Neuronal stem cell (in vitro differentiated cells): Measurements from ENCODE around the gene SIN3A. TPM values are rescaled to one million over a fixed set of nuclear protein-coding genes. Genes with fewer than 3 reads are reported as not detected.
"Not testable (repeated sequence)": the region's sequence is repeated elsewhere in the genome, so short reads cannot be mapped to it uniquely, and the experiment has no call there.

ENCODE experiments used
- DNase-seq: peaks from one replicate; pipeline ENCODE4 v3.0.0-alpha.2; 2013; ENCODE audit warnings: low spot score
- H2AFZ ChIP-seq: one replicate; pipeline ENCODE4 v1.6.1; 2013; ENCODE audit warnings: mild to moderate bottlenecking, low read length, inconsistent platforms
- H2AK5ac ChIP-seq: 2 replicates; pipeline ENCODE4 v1.6.1; 2013; ENCODE audit warnings: low read depth, mild to moderate bottlenecking, inconsistent platforms, low read length, moderate library complexity, mixed read lengths
- H2BK120ac ChIP-seq: 2 replicates; pipeline ENCODE4 v1.6.1; 2013; ENCODE audit warnings: low read depth, mild to moderate bottlenecking, inconsistent platforms, low read length, moderate library complexity, mixed read lengths
- H2BK12ac ChIP-seq: one replicate; pipeline ENCODE4 v1.6.1; 2013; ENCODE audit warnings: low read length, inconsistent platforms
- H2BK15ac ChIP-seq: 2 replicates; pipeline ENCODE4 v1.6.1; 2013; ENCODE audit warnings: mild to moderate bottlenecking, low read length, inconsistent platforms, mixed read lengths
- H2BK5ac ChIP-seq: one replicate; pipeline ENCODE4 v1.6.1; 2013; ENCODE audit warnings: inconsistent platforms, mild to moderate bottlenecking, low read length, moderate library complexity
- H3K14ac ChIP-seq: one replicate; pipeline ENCODE4 v1.6.1; 2013; ENCODE audit warnings: low read length, inconsistent platforms
- H3K18ac ChIP-seq: 2 replicates; pipeline ENCODE4 v1.6.1; 2013; ENCODE audit warnings: low read length, inconsistent platforms
- H3K23ac ChIP-seq: 2 replicates; pipeline ENCODE4 v1.6.1; 2013; ENCODE audit warnings: low read depth, mild to moderate bottlenecking, mixed read lengths, low read length, inconsistent platforms; ENCODE audit not compliant: poor library complexity
- H3K27ac ChIP-seq: replicated peaks from 3 replicates; pipeline ENCODE4 v1.5.1; 2013; ENCODE audit warnings: low read length, inconsistent platforms
- H3K27me3 ChIP-seq, 3 experiments: 2 replicates each; pipeline ENCODE4 v1.6.1; 2013; ENCODE audit warnings: low read length in 3 of 3, mild to moderate bottlenecking in 2 of 3, inconsistent platforms in 1 of 3, low read depth in 1 of 3, mixed read lengths in 1 of 3, moderate library complexity in 1 of 3; ENCODE audit not compliant: control insufficient read depth in 3 of 3, insufficient read depth in 3 of 3
- H3K36me3 ChIP-seq, 2 donors: replicated peaks in 1 of 2; 2 replicates each; pipeline ENCODE4 v1.6.1; 2013; ENCODE audit warnings: low read length in 2 of 2; ENCODE audit not compliant: control insufficient read depth in 2 of 2, insufficient read depth in 2 of 2
- H3K4ac ChIP-seq: 2 replicates; pipeline ENCODE4 v1.6.1; 2013; ENCODE audit warnings: inconsistent platforms, mild to moderate bottlenecking, low read length, moderate library complexity
- H3K4me1 ChIP-seq, 2 donors: 1 replicate in 1 of 2; 2 replicates in 1 of 2; pipeline ENCODE4 v1.6.1; 2013; ENCODE audit warnings: low read length in 2 of 2, low read depth in 1 of 2; ENCODE audit not compliant: control insufficient read depth in 2 of 2, insufficient read depth in 1 of 2
- H3K4me2 ChIP-seq: one replicate; pipeline ENCODE4 v1.6.1; 2013; ENCODE audit warnings: mild to moderate bottlenecking, low read length, inconsistent platforms; ENCODE audit not compliant: insufficient read depth, poor library complexity, severe bottlenecking
- H3K4me3 ChIP-seq, 2 donors: 2 replicates each; pipeline ENCODE4 v1.5.1; 2013; ENCODE audit warnings: low read length in 2 of 2, mild to moderate bottlenecking in 2 of 2, inconsistent platforms in 1 of 2, moderate library complexity in 1 of 2
- H3K79me1 ChIP-seq: one replicate; pipeline ENCODE4 v1.6.1; 2013; ENCODE audit warnings: low read depth, mild to moderate bottlenecking, inconsistent platforms, low read length, moderate library complexity
- H3K9ac ChIP-seq: one replicate; pipeline ENCODE4 v1.6.1; 2013; ENCODE audit warnings: mild to moderate bottlenecking, low read depth, low read length, inconsistent platforms; ENCODE audit not compliant: poor library complexity
- H3K9me3 ChIP-seq, 2 donors: replicated peaks in 1 of 2; 2 replicates each; pipeline versions ENCODE3 to v1.6.1; 2013; ENCODE audit warnings: low read length in 2 of 2, mild to moderate bottlenecking in 2 of 2, inconsistent platforms in 1 of 2, low read depth in 1 of 2, mixed read lengths in 1 of 2, moderate library complexity in 1 of 2; ENCODE audit not compliant: control insufficient read depth in 2 of 2, insufficient read depth in 1 of 2
- H4K8ac ChIP-seq: one replicate; pipeline ENCODE4 v1.6.1; 2013; ENCODE audit warnings: low read depth, mild to moderate bottlenecking, inconsistent platforms, low read length, moderate library complexity
- H4K91ac ChIP-seq: one replicate; pipeline ENCODE4 v1.6.1; 2013; ENCODE audit warnings: low read length, low read depth, mild to moderate bottlenecking, inconsistent platforms; ENCODE audit not compliant: poor library complexity
- WGBS, 2 donors: extraction: QIAGEN DNeasy Blood & Tissue Kit; methylation state at CpG; one replicate each; pipeline ENCODE4 v1.1.7; 2013; ENCODE audit warnings: missing lambda C conversion rate in 2 of 2, mixed read lengths in 1 of 2; ENCODE audit not compliant: insufficient read length in 2 of 2, insufficient replicate concordance in 1 of 2; ENCODE audit errors: extremely low coverage in 2 of 2; 5-methylcytosine and 5-hydroxymethylcytosine counted together
- polyA plus RNA-seq, 2 experiments: library from polyadenylated mRNA; stranded (reverse); fragments of 200-250 nt; gene quantifications; one replicate each; pipeline ENCODE4 v1.2.3, GENCODE V29; 2013

The SIN3A gene
- 42.9 TPM for polyA plus RNA-seq (2013, experiment 1 of 2)
- 43.4 TPM for polyA plus RNA-seq (2013, experiment 2 of 2)

- peak within 1 kb of the TSS; percentile 93 for H2AK5ac ChIP-seq
- H4K8ac ChIP-seq, result peak within 1 kb of the TSS; percentile 58
- peak within 1 kb of the TSS; percentile 65 to 93 for H3K4me3 ChIP-seq
- H2AFZ ChIP-seq, result peak within 1 kb of the TSS; percentile 87
- H3K14ac ChIP-seq, result peak within 1 kb of the TSS; percentile 97
- peak within 1 kb of the TSS; percentile 98 for H3K27ac ChIP-seq
- peak within 1 kb of the TSS; percentile 100 for H3K9ac ChIP-seq
- H3K36me3 ChIP-seq, result peaks cover 1 to 12% of the 10 kb centered on the region in 2 donors
- peak within 1 kb of the TSS; percentile 97 for H2BK120ac ChIP-seq
- peak within 1 kb of the TSS; percentile 98 for H2BK5ac ChIP-seq
- peak within 1 kb of the TSS; percentile 100 for H3K18ac ChIP-seq
- H3K9me3 ChIP-seq, result no peaks in the 10 kb centered on the region
- H2BK12ac ChIP-seq, result peak within 1 kb of the TSS; percentile 92
- peaks cover 0 to 1% (median 0%) of the 10 kb centered on the region in 3 experiments for H3K27me3 ChIP-seq
- no CpG with 5 or more reads among the region's 39 CpGs for WGBS, 2 donors
- H3K23ac ChIP-seq, result peak within 1 kb of the TSS; percentile 98
- peak within 1 kb of the TSS; percentile 96 for H3K4ac ChIP-seq
- DNase-seq, result peak; percentile 100
- H4K91ac ChIP-seq, result no peak within 1 kb of the TSS
- H3K79me1 ChIP-seq, result peaks cover 12% of the 10 kb centered on the region
- no peak within 1 kb of the TSS for H2BK15ac ChIP-seq
- H3K4me2 ChIP-seq, result peak within 1 kb of the TSS; percentile 89
- H3K4me1 ChIP-seq, result peaks cover 5 to 8% of the 10 kb centered on the region in 2 donors
These were observed at the start of gene SIN3A for GRCh38 chr15:75451674-75452363. SIN3A (minus strand) TSS chr15:75451690; CDS start chr15:75430375, 21,315 bp downstream.

DNA sequence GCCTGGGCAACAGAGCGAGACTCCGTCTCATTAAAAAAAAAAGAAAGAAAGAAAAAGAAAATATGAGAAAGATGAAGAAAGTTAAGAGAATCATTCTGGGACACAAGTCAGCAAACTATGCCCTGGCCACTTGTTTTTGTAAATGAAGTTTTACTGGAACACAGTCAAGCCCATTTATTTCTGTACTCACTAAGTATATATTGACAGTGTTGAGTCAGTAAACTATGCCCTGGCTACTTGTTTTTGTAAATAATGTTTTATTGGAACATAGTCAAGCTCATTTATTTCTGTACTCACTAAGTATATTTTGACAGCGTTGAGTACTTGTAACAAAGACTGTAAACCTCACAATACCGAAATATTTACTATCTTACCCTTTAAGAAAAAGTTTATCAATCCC lies 42.2 kb upstream of the SIN3A start:
- H3K4me1 ChIP-seq, result no peaks in the 10 kb centered on the region
- no peak overlapping the region for H3K4ac ChIP-seq
- no peak overlapping the region for H2BK15ac ChIP-seq
- no peaks in the 10 kb centered on the region for H3K79me1 ChIP-seq
- H3K18ac ChIP-seq, result no peak overlapping the region
- H4K91ac ChIP-seq, result no peak overlapping the region
- no peak for DNase-seq
- H2AK5ac ChIP-seq, result no peak overlapping the region
- no peak overlapping the region for H3K4me2 ChIP-seq
- H3K23ac ChIP-seq, result no peak overlapping the region
- no peak overlapping the region for H2BK120ac ChIP-seq
- peaks cover 0 to 88% of the 10 kb centered on the region in 2 donors for H3K36me3 ChIP-seq
- H3K9ac ChIP-seq, result no peak overlapping the region
- H3K9me3 ChIP-seq, result peaks cover 0 to 3% of the 10 kb centered on the region in 2 donors
- H3K14ac ChIP-seq, result no peak overlapping the region
- H2BK5ac ChIP-seq, result no peak overlapping the region
- no peak overlapping the region for H3K4me3 ChIP-seq
- WGBS, 2 donors, result no CpG with 5 or more reads among the region's 4 CpGs
- no peak overlapping the region for H4K8ac ChIP-seq
- no peak overlapping the region for H2BK12ac ChIP-seq
- no peaks in the 10 kb centered on the region for H3K27me3 ChIP-seq
- H3K27ac ChIP-seq, result no peak overlapping the region
- H2AFZ ChIP-seq, result no peak overlapping the region

DNA sequence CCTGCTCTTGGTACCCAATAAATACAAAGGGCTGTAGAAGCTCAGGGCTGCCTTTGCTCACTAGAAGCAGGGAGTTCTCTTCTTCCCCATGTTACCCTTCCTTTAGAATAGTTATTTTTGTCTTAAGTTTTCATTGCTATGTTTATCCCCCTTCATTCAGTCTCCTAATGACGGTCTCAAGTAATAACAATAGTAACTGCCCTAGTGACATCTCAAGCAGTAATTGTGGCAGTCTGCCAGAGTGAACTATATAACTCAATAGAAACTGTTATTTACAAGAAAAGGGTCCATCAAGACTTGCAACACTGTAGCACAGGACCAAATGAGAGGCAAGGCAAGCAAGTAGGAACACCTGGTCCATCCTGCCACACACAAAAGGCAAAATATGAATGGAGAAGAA lies 32.5 kb upstream of the SIN3A start:
- Histone ChIP-seq H3K4me1 (no peaks in the 10 kb centered on the region), H2AK5ac (no peak overlapping the region), H3K9me3 (peaks cover 0 to 23% of the 10 kb centered on the region in 2 donors), H3K27ac (no peak overlapping the region), H3K9ac (no peak overlapping the region), H3K79me1 (no peaks in the 10 kb centered on the region), H2BK15ac (no peak overlapping the region), H2BK5ac (no peak overlapping the region), H3K14ac (no peak overlapping the region), H2AFZ (no peak overlapping the region), H2BK120ac (no peak overlapping the region), H4K91ac (no peak overlapping the region), H3K4me2 (no peak overlapping the region), H3K27me3 (no peaks in the 10 kb centered on the region), H3K4ac (no peak overlapping the region), H2BK12ac (no peak overlapping the region), H3K18ac (no peak overlapping the region), H3K4me3 (no peak overlapping the region), H3K36me3 (peaks cover 6 to 62% of the 10 kb centered on the region in 2 donors), H3K23ac (no peak overlapping the region), H4K8ac (no peak overlapping the region)
- no peak for DNase-seq
- WGBS, 2 donors, result no CpG with 5 or more reads among the region's 1 CpG

- H3K27ac ChIP-seq, H3K4ac ChIP-seq, H3K4me1 ChIP-seq, H2BK15ac ChIP-seq, H3K23ac ChIP-seq, DNase-seq, H3K18ac ChIP-seq, H4K91ac ChIP-seq, H3K9ac ChIP-seq, H3K14ac ChIP-seq, H3K79me1 ChIP-seq, H3K27me3 ChIP-seq, H2AFZ ChIP-seq, H3K4me3 ChIP-seq, H2AK5ac ChIP-seq, H4K8ac ChIP-seq, H2BK12ac ChIP-seq, H2BK5ac ChIP-seq, H2BK120ac ChIP-seq, H3K4me2 ChIP-seq: not testable (repeated sequence)
- Histone ChIP-seq H3K36me3 (peaks cover 6 to 62% of the 10 kb centered on the region in 2 donors), H3K9me3 (peaks cover 0 to 23% of the 10 kb centered on the region in 2 donors)
- WGBS, 2 donors, result no CpG with 5 or more reads among the region's 5 CpGs
These were observed 32.1 kb upstream of the SIN3A start for GRCh38 chr15:75483556-75483955.
